HCT116 (cell line): ENCODE measurements around the gene LRRIQ4. TPM values are rescaled to one million over a fixed set of nuclear protein-coding genes. Genes with fewer than 3 reads are reported as not detected.

Source experiments
- ATAC-seq: fragments of 200-7000 bp; cut with Tn5 transposase; 2 replicates; pipeline ENCODE4 v1.9.1; 2020; ENCODE audit warnings: mild to moderate bottlenecking, moderate library complexity
- BruUV-seq: library from RNA; stranded (reverse); fragments of 400-500 nt; replicated peaks from 2 replicates; lab custom pipeline; 2021; lab: Mats Ljungman, UMichigan
- CTCF ChIA-PET: fragments of 300-600 bp; sonication (Branson Sonifier 250); formaldehyde crosslinking; loops from one replicate; lab custom pipeline; 2021; ENCODE audit warnings: antibody characterized with exemption; lab: Charles Lee
- POLR2A ChIA-PET: fragments of 300-600, 350-600 bp; sonication (Branson Sonifier 250); formaldehyde crosslinking; loops from one replicate; lab custom pipeline; 2021; ENCODE audit warnings: antibody characterized with exemption; lab: Charles Lee
- RAD21 ChIA-PET, 2 experiments: fragments of 300-600 bp; sonication (Branson Sonifier 250); formaldehyde crosslinking; loops; one replicate each; lab custom pipeline; 2023; ENCODE audit warnings: low total read pairs in 2 of 2; ENCODE audit not compliant: uncharacterized antibody in 2 of 2, unreplicated experiment in 2 of 2, low non-redundant PET in 1 of 2; lab: Charles Lee
- DNase-seq: peaks from one replicate; pipeline ENCODE4 v3.0.0-alpha.2; 2010; ENCODE audit warnings: low read depth, low spot score
- H2AFZ ChIP-seq: fragments of 200-600 bp; shearing (Covaris generic), sonication (generic); 2 replicates; pipeline ENCODE4 v1.6.1; 2017; ENCODE audit warnings: low read depth, mixed run types, mixed read lengths, antibody characterized with exemption, low read length; ENCODE audit not compliant: poor library complexity, severe bottlenecking
- H3K27ac ChIP-seq: 2 replicates; pipeline ENCODE4 v1.5.1; 2012; ENCODE audit warnings: low read depth, low read length
- H3K27me3 ChIP-seq: fragments of 200-600 bp; sonication (generic); 2 replicates; pipeline ENCODE4 v1.6.1; 2016; ENCODE audit warnings: mixed run types, low read length, mixed read lengths; ENCODE audit not compliant: insufficient read depth
- H3K36me3 ChIP-seq, 2 experiments: fragments of 200-500 bp in 1 of 2; fragments of 200-600 bp in 1 of 2; sonication (Bioruptor generic) in 1 of 2; sonication (generic) in 1 of 2; 2 replicates each; pipeline versions ENCODE4 v1.5.1 to v1.6.1; 2014 to 2016; ENCODE audit warnings: low read length in 2 of 2, inconsistent platforms in 1 of 2, mixed read lengths in 1 of 2, mixed run types in 1 of 2; ENCODE audit not compliant: insufficient read depth in 2 of 2, control insufficient read depth in 1 of 2
- H3K4me1 ChIP-seq, 2 experiments: fragments of 200-600 bp in 1 of 2; sonication (generic) in 1 of 2; 2 replicates each; pipeline versions ENCODE4 v1.5.1 to v1.6.1; 2012 to 2017; ENCODE audit warnings: low read length in 2 of 2, inconsistent platforms in 1 of 2, mild to moderate bottlenecking in 1 of 2, mixed read lengths in 1 of 2, mixed run types in 1 of 2, moderate library complexity in 1 of 2; ENCODE audit not compliant: insufficient read depth in 2 of 2, control insufficient read depth in 1 of 2
- H3K4me2 ChIP-seq: fragments of 200-600 bp; sonication (generic); 2 replicates; pipeline ENCODE4 v1.6.1; 2017; ENCODE audit warnings: mixed run types, low read length, mixed read lengths
- H3K4me3 ChIP-seq, 2 experiments: fragments of 200-600 bp in 1 of 2; sonication (generic) in 1 of 2; replicated peaks in 1 of 2; 2 replicates each; pipeline ENCODE4 v1.5.1; 2011 to 2016; ENCODE audit warnings: low read length in 2 of 2, control low read depth in 1 of 2, low read depth in 1 of 2, mild to moderate bottlenecking in 1 of 2, mixed read lengths in 1 of 2, mixed run types in 1 of 2
- H3K79me2 ChIP-seq: fragments of 200-600 bp; sonication (generic); 2 replicates; pipeline ENCODE4 v1.6.1; 2017; ENCODE audit warnings: mild to moderate bottlenecking, mixed run types, low read length, moderate library complexity, mixed read lengths; ENCODE audit not compliant: insufficient read depth
- H3K9ac ChIP-seq: fragments of 200-600 bp; sonication (generic); 2 replicates; pipeline ENCODE4 v1.6.1; 2016; ENCODE audit warnings: low read length, mixed read lengths
- H3K9me2 ChIP-seq: fragments of 200-600 bp; sonication (generic), shearing (Covaris generic); 2 replicates; pipeline ENCODE4 v1.6.1; 2017; ENCODE audit warnings: mixed run types, mild to moderate bottlenecking, moderate library complexity; ENCODE audit not compliant: insufficient read depth
- H3K9me3 ChIP-seq, 2 experiments: fragments of 200-500 bp in 1 of 2; fragments of 200-600 bp in 1 of 2; sonication (Bioruptor generic) in 1 of 2; sonication (generic) in 1 of 2; 2 replicates each; pipeline ENCODE4 v1.6.1; 2014 to 2017; ENCODE audit warnings: low read length in 2 of 2, mixed read lengths in 2 of 2, inconsistent platforms in 1 of 2, low read depth in 1 of 2, mild to moderate bottlenecking in 1 of 2, mixed run types in 1 of 2, moderate library complexity in 1 of 2; ENCODE audit not compliant: control insufficient read depth in 1 of 2, insufficient read depth in 1 of 2
- H4K20me1 ChIP-seq: fragments of 200-600 bp; sonication (generic), shearing (Covaris generic); 2 replicates; pipeline ENCODE4 v1.6.1; 2017; ENCODE audit warnings: mixed run types, mild to moderate bottlenecking, moderate library complexity; ENCODE audit not compliant: insufficient read depth
- ATF3 ChIP-seq: IDR thresholded peaks from 2 replicates; pipeline ENCODE4 v1.6.1; 2012
- CEBPB ChIP-seq: IDR thresholded peaks from 2 replicates; pipeline ENCODE4 v1.6.1; 2012; ENCODE audit warnings: low read depth
- ELF1 ChIP-seq: IDR thresholded peaks from 2 replicates; pipeline ENCODE4 v1.6.1; 2012; ENCODE audit warnings: low read depth, borderline replicate concordance
- EZH2 ChIP-seq: fragments of 200-600 bp; sonication (generic); IDR thresholded peaks from 2 replicates; pipeline ENCODE4 v1.6.1; 2017; ENCODE audit warnings: antibody characterized with exemption, mixed run types
- EZH2phosphoT487 ChIP-seq: fragments of 200-600 bp; IDR thresholded peaks from 2 replicates; pipeline ENCODE4 v1.6.1; 2018; ENCODE audit warnings: antibody characterized with exemption, borderline replicate concordance
- JUND ChIP-seq: IDR thresholded peaks from 2 replicates; pipeline ENCODE4 v1.6.1; 2012
- POLR2A ChIP-seq: IDR thresholded peaks from 2 replicates; pipeline ENCODE4 v1.7.0; 2011; ENCODE audit warnings: borderline replicate concordance; ENCODE audit not compliant: insufficient read depth, insufficient read length; ENCODE audit errors: extremely low read depth
- SIN3A ChIP-seq: IDR thresholded peaks from 2 replicates; pipeline ENCODE4 v1.6.1; 2012; ENCODE audit warnings: low read depth
- SP1 ChIP-seq: IDR thresholded peaks from 2 replicates; pipeline ENCODE4 v1.6.1; 2012; ENCODE audit warnings: low read depth
- ZFX ChIP-seq: fragments of 450-650 bp; IDR thresholded peaks from 2 replicates; pipeline ENCODE4 v1.6.1; 2017
- intact Hi-C: fragments of 100-400 bp; cut with micrococcal nuclease; formaldehyde crosslinking; loops from 2 replicates; pipeline ENCODE4 v1.10.0; 2022
- total RNA-seq: library from RNA; stranded (reverse); gene quantifications from one replicate; pipeline ENCODE4 v1.2.1, GENCODE V29; 2021; ENCODE audit not compliant: unreplicated experiment
- TF ChIP-seq, protein P1 (sequence below): IDR thresholded peaks from 2 replicates; pipeline ENCODE4 v1.6.1; 2012; ENCODE audit warnings: low read depth
- TF ChIP-seq, protein P2 (sequence below), 3 experiments: fragments of 200-600 bp in 1 of 3; sonication (generic) in 1 of 3; IDR thresholded peaks in 2 of 3; conservative IDR thresholded peaks in 1 of 3; 2 replicates each; pipeline ENCODE4 v1.5.1; 2012 to 2017; ENCODE audit warnings: low read depth in 2 of 3, low read length in 2 of 3, antibody characterized with exemption in 1 of 3, borderline replicate concordance in 1 of 3, control low read depth in 1 of 3, mild to moderate bottlenecking in 1 of 3, mixed read lengths in 1 of 3, mixed run types in 1 of 3, moderate library complexity in 1 of 3; ENCODE audit not compliant: insufficient read depth in 1 of 3

LRRIQ4 gene
- total RNA-seq, 1 experiment from 2014 or later, result not detected

DNA sequence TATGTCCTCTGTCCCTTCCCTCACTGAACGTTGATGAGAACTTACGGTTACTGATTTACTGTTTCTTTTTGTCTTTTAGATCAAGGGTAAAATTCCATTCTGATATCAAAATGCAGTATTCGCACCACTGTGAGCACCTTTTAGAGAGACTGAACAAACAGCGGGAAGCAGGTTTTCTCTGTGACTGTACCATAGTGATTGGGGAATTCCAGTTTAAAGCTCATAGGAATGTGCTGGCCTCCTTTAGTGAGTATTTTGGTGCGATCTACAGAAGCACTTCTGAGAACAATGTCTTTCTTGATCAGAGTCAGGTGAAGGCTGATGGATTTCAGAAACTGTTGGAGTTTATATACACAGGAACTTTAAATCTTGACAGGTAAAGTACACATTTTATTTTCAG, 38.5 kb upstream of the LRRIQ4 start (continued):
- TF ChIP-seq, protein P1, sequence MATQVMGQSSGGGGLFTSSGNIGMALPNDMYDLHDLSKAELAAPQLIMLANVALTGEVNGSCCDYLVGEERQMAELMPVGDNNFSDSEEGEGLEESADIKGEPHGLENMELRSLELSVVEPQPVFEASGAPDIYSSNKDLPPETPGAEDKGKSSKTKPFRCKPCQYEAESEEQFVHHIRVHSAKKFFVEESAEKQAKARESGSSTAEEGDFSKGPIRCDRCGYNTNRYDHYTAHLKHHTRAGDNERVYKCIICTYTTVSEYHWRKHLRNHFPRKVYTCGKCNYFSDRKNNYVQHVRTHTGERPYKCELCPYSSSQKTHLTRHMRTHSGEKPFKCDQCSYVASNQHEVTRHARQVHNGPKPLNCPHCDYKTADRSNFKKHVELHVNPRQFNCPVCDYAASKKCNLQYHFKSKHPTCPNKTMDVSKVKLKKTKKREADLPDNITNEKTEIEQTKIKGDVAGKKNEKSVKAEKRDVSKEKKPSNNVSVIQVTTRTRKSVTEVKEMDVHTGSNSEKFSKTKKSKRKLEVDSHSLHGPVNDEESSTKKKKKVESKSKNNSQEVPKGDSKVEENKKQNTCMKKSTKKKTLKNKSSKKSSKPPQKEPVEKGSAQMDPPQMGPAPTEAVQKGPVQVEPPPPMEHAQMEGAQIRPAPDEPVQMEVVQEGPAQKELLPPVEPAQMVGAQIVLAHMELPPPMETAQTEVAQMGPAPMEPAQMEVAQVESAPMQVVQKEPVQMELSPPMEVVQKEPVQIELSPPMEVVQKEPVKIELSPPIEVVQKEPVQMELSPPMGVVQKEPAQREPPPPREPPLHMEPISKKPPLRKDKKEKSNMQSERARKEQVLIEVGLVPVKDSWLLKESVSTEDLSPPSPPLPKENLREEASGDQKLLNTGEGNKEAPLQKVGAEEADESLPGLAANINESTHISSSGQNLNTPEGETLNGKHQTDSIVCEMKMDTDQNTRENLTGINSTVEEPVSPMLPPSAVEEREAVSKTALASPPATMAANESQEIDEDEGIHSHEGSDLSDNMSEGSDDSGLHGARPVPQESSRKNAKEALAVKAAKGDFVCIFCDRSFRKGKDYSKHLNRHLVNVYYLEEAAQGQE, result no peak
- TF ChIP-seq CEBPB, result no peak
- TF ChIP-seq ELF1, result no peak
- TF ChIP-seq ATF3, result no peak
- no peak for TF ChIP-seq SIN3A
- no peak for TF ChIP-seq JUND
- TF ChIP-seq SP1, result no peak

- Histone ChIP-seq H3K79me2 (peaks cover 67% of the 10 kb centered on the region), H3K4me1 (peaks cover 3 to 7% of the 10 kb centered on the region in 2 experiments; a peak in 1 of 4 replicates), H4K20me1 (no peaks in the 10 kb centered on the region), H3K9me3 (no peaks in the 10 kb centered on the region), H3K36me3 (peaks cover 43 to 47% of the 10 kb centered on the region in 2 experiments; a peak in 3 of 4 replicates), H3K4me3 (no peak overlapping the region), H2AFZ (no peak overlapping the region), H3K27me3 (no peaks in the 10 kb centered on the region), H3K27ac (no peak overlapping the region), H3K4me2 (no peak overlapping the region), H3K9ac (no peak overlapping the region), H3K9me2 (no peaks in the 10 kb centered on the region)
- intact Hi-C loops, result no loop called here
- no peak for DNase-seq
- ChIA-PET CTCF (no interaction called here), POLR2A (no interaction called here), RAD21 (no interaction called here)
- BruUV-seq, result no TSS peak
- no peak for ATAC-seq
- TF ChIP-seq ZFX (no peak), EZH2phosphoT487 (no peak), JUND (no peak), POLR2A (no peak), EZH2 (no peak)
- TF ChIP-seq, protein P2, sequence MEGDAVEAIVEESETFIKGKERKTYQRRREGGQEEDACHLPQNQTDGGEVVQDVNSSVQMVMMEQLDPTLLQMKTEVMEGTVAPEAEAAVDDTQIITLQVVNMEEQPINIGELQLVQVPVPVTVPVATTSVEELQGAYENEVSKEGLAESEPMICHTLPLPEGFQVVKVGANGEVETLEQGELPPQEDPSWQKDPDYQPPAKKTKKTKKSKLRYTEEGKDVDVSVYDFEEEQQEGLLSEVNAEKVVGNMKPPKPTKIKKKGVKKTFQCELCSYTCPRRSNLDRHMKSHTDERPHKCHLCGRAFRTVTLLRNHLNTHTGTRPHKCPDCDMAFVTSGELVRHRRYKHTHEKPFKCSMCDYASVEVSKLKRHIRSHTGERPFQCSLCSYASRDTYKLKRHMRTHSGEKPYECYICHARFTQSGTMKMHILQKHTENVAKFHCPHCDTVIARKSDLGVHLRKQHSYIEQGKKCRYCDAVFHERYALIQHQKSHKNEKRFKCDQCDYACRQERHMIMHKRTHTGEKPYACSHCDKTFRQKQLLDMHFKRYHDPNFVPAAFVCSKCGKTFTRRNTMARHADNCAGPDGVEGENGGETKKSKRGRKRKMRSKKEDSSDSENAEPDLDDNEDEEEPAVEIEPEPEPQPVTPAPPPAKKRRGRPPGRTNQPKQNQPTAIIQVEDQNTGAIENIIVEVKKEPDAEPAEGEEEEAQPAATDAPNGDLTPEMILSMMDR (IDR thresholded peaks at IDR 0.05 in 2 of 3, conservative IDR thresholded peaks at IDR 0.05 in 1 of 3; ENCODE audit: borderline replicate concordance in 1 of 3, insufficient read depth in 1 of 3, low read depth in 2 of 3, low read length in 2 of 3), result no peak
Observed at GRCh38 chr3:169777822-169778221, 34.8 kb upstream of the LRRIQ4 start.
